Thyroid gland (tissue), 4 donors: Measurements from ENCODE around the gene SEC14L2.

Experiments used
- POLR2A ChIP-seq, 2 donors: fragments of 450-650 bp; IDR thresholded peaks; one replicate each; pipeline ENCODE4 v1.6.1; 2017; ENCODE audit warnings: antibody characterized with exemption in 2 of 2, mild to moderate bottlenecking in 2 of 2, moderate library complexity in 1 of 2
- TF ChIP-seq, protein P1 (sequence below), 6 experiments: fragments of 200-600 bp in 3 of 6; fragments of 450-650 bp in 3 of 6; sonication (generic) in 3 of 6; IDR thresholded peaks; one replicate each; pipeline ENCODE4 v1.5.1; 2016 to 2019; ENCODE audit warnings: antibody characterized with exemption in 6 of 6, mild to moderate bottlenecking in 2 of 6, inconsistent platforms in 1 of 6, moderate library complexity in 1 of 6

DNA sequence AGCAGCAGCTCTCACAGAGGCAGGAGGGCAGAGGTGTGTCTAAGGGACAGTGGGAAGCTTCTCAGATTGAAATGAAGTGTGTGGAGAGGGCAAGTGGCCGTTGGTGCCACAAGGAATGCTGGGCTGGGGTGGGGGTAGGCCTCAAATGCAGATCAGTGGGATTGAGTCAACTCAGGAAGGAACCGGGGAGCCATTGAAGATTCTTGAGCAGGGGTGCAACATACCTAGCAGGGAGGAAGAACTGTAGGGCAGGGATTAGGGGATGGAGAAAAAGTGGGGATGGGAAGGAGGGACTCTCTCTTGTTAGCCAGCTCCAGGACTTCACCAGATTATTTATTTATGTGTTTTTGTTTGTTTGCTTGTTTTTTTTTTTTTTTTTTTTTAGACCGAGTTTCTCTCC, 2.9 kb upstream of the SEC14L2 start:
- TF ChIP-seq, protein P1, sequence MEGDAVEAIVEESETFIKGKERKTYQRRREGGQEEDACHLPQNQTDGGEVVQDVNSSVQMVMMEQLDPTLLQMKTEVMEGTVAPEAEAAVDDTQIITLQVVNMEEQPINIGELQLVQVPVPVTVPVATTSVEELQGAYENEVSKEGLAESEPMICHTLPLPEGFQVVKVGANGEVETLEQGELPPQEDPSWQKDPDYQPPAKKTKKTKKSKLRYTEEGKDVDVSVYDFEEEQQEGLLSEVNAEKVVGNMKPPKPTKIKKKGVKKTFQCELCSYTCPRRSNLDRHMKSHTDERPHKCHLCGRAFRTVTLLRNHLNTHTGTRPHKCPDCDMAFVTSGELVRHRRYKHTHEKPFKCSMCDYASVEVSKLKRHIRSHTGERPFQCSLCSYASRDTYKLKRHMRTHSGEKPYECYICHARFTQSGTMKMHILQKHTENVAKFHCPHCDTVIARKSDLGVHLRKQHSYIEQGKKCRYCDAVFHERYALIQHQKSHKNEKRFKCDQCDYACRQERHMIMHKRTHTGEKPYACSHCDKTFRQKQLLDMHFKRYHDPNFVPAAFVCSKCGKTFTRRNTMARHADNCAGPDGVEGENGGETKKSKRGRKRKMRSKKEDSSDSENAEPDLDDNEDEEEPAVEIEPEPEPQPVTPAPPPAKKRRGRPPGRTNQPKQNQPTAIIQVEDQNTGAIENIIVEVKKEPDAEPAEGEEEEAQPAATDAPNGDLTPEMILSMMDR (IDR thresholded peaks at IDR 0.05), result no peak
- TF ChIP-seq POLR2A (IDR thresholded peaks at IDR 0.05), result no peak
